HG03565 (cell line): ENCODE measurements around the gene FMNL3.
"Not testable (repeated sequence)": the region's sequence is repeated elsewhere in the genome, so short reads cannot be mapped to it uniquely, and the experiment has no call there.

Source experiments
- ATAC-seq: cut with Tn5 transposase; IDR thresholded peaks from one replicate; pipeline ENCODE4 v1.9.1; 2021; ENCODE audit warnings: mild to moderate bottlenecking, moderate library complexity; ENCODE audit not compliant: unreplicated experiment

The FMNL3 gene

DNA sequence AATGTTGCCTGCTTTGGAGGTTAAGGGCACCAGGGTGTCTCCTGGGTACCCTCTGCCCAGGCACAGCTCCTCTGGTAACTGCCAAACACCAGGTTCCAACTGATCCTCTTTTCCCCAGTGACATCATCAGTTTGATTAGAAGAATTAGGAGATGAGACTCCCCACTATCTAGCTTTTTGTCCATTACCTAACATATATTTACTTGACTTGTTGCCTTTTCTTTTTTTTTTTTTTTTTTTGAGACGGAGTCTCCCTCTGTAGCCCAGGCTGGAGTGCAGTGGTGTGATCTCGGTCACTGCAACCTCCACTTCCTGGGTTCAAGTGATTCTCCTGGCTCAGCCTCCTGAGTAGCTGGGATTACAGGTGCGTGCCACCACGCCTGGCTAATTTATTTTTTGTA lies 101.7 kb downstream of the FMNL3 start, which contains the start of gene FAM186B:
TSS of gene FAM186B (minus strand) at position 101 of the 400 bp plus-strand sequence. CDS start 162 bp downstream, outside the sequence.
- not testable (repeated sequence) for ATAC-seq

DNA sequence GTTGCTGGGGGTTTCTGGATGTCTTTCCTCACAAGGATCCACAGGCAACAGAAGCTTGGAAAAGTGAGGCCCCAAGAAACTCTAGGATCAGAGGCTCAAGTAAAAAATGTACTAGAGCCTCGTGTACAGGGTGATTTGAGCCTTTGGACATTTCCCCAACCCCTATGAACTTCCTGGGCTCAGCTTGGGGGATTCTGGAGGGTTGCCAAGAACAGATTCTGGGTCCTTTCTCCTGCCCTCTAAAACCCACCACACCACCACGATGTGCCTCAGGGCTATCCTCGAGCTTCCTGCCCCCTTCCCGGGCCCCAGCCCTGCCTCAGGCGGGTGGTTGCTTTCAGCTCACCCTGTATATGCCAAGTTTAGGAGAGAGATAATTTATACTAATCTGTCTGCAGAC lies 102.3 kb downstream of the FMNL3 start:
- ATAC-seq, result no peak

DNA sequence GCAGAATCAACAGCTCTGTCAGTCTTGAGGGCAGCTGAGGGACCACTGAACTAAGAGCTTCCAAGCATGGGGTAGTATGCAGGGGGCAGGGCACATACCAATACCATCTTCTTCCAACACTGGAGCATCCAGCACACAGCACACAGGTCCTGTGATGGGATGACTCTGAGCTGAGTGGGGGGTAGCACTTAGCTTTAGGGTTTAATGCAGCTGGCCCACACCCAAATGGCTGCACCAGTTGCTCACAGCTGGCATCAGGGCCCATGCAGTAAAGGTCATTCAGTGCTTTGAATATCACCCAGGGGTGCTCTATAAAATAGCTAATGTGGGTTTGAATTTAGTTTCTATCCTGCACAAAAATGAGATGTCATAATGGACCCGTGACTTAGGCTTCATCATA lies 103.5 kb downstream of the FMNL3 start:
- no peak for ATAC-seq

DNA sequence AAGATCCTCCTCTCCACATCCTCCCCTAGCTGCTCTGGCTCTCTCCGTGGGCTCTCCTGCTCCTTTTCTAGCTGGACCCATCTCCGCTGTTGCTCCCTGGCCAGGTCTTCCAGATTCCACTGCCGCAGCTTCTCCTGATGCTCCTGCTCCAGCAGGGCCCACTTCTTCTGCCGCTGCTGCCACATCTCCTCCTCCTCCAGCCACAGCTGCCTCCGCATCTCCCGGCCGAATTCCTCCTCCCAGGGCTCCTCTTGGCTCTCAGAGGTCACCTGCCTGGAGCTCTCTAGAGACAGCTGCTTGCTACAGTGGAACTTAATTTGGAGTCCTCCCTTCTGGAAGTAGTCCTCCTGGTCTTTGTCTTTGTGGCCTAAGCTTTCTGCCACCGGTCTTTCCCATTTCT lies 107.2 kb downstream of the FMNL3 start:
- no peak for ATAC-seq

DNA sequence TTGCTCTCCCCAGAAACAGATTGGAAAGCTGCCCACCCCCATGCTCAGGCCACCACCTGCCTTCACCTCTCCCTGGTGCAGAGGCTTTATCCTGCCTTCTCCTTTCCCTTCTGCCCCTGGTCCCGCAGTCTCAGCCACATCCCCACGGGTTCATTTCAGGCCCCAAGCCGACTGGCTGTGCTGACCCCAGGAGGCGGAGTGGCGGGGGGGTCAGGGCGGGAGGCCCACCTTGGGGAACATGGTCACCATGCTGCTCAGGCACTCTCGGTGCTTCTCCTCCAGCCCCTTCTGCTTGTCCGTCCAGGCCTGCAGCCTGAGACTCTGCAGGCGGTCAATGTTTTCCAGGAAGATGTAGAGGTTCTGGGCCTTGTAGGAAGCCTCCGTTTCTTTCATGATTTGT lies 108.7 kb downstream of the FMNL3 start:
- no peak for ATAC-seq

DNA sequence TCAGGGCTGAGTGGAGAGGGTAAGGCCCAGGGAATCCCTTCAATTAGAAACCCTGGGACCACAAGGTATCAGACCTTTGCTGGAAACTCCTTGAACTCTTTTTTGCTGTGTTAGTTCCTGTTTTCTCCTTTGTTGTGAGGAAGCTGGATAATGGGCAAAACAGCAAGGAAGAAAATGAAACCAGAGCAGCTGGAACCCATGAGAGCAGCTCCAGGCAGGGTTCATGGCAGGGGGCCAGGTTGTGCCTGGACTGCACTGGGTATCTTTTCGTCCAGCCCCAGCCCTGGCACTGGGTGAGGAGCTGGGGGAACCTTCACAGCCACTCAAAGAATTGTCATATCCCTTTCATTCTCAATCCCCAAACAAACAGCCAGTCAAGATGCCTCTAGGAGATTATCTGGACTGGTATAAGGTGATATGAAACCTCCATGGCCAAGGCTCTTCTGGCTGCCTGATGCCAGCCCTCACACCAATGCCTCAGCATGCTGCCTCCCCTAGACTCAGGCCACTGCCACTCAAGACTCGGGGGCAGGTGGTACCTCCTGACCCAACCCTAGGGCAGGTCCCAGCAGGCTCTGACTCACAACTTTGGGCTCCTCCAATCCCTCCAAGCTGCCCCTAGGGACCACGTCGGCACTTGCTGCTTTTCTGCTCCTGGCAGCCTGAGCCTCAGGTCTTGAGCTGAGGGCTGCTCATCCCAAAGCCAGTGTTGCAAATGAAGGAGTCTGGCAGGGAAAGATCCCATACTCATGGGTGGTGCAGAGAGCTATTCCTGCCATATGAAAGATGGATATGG lies 118.3 kb downstream of the FMNL3 start:
- no peak for ATAC-seq

DNA sequence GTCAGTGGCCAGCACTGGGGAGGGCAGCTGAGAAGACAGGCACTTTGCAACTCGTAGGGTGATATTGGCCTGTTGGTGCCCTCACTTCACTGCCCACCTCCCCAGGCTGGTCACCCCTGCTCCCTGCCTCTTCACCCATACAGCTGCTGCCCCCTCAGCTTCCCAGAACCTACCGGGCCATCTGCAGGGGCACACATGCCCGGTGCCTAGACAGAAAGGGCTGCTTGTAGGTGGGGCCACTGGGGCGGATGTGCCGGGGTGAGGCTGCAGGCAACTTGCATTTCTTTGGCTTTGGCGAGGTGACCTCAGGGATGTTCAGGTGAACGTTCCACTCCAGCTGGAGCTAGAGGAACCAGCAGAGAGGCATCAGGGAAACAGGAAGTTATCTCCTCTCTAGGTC lies 118.9 kb downstream of the FMNL3 start:
- ATAC-seq, result no peak

DNA sequence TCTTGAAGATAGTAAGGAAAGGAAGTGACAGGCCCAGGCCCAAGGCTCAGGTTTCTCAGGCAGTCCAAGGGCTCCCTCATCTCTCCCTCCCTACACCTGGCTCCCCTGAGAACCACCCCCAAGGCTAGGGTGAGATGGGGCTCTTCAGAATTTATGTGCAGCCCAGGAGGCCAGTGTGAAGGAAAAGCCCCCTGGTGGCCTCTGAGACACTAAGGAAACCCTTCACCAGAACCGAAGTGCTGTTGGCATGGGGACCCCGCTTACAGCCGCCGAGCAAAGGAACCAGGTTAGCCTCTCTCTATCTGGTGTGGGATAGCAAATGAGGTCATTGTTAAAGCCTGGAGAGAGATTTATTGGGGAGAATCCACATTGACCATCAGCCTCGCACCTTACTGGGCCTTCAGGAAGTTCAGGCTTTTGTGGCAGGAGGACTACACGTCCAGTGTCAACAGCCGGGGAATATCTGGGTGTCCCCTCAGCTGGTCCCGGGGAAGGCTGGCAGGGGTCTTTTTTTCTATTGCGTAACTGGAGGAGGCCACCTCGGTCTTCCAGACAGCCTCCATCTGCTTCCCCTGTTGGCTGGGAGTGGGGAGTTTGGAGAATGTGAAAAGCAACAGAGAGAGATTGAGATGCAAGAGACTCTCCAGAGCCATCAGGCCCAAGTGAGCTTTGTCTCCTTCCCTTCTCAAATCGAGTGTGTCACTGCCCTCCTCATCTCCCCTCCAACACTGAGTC lies 119.9 kb downstream of the FMNL3 start:
- ATAC-seq, result no peak
